ENCODE data around the gene MED12L. TPM values are rescaled to one million over a fixed set of nuclear protein-coding genes. Genes with fewer than 3 reads are reported as not detected.

MED12L gene
- polyA plus RNA-seq, 1 of the 3 experiments (the other 2 are of a cell fraction) = 0.03 TPM

DNA sequence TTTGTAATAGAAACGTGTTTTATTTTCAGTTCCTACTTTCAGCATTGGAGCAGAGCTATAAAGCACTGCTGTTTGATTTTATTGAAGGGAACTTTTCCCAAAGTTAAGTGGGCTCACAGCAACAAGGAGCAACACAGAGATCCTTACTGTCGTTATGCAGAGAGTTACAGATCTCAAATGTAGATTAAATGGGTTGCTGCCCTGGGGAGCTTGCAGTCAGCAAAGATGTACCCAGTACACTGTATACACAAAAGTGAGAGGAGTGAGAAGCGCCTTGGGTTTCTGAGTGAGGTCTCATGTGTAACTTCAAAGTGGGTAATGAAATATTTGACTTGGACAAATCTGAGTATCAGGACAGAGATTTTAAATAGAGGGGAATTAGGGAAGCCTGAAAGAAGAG, 47.7 kb downstream of the MED12L start:
- H3K9me3 ChIP-seq = no peaks in the 10 kb centered on the region
- no peaks in the 10 kb centered on the region for H3K79me2 ChIP-seq (ENCODE audit: insufficient read depth)
- no peaks in the 10 kb centered on the region for H4K20me1 ChIP-seq (ENCODE audit: insufficient read depth)
- H3K36me3 ChIP-seq (replicated peaks in 1 of 2; ENCODE audit: control insufficient read depth in 1 of 2, insufficient read depth in 2 of 2, low read length in 1 of 2) = no peaks in the 10 kb centered on the region
- no peak overlapping the region for H3K4me2 ChIP-seq
- H3F3A ChIP-seq (replicated peaks; ENCODE audit: insufficient read depth) = no peaks in the 10 kb centered on the region
- no peak overlapping the region for H3K27ac ChIP-seq (ENCODE audit: low read depth in 2 of 2, low read length in 1 of 2)
- DNase-seq = no peak
- no peak overlapping the region for H3K9ac ChIP-seq
- no peak for TF ChIP-seq EZH2phosphoT487 (IDR thresholded peaks at IDR 0.05; ENCODE audit: borderline replicate concordance, low read depth)
- POLR2A ChIA-PET = no interaction called here
- 9% methylated on average over 3 of the region's 3 CpGs for WGBS (ENCODE audit: low lambda C conversion rate)
- H3K9me2 ChIP-seq = no peaks in the 10 kb centered on the region
- CTCF ChIA-PET = interaction anchor here (0.5 to 1.7 kb wide), 4 partner anchors 9 to 345 kb away, joined by 3 to 5 read pairs (median 4); no protein-coding TSS in a partner anchor
- no peaks in the 10 kb centered on the region; a peak in 1 of 4 replicates for H3K4me1 ChIP-seq (ENCODE audit: control insufficient read depth in 1 of 2, insufficient read depth in 2 of 2, low read depth in 1 of 2, low read length in 1 of 2)
- H2AFZ ChIP-seq (ENCODE audit: low read depth) = no peak overlapping the region
- H3K4me3 ChIP-seq (ENCODE audit: low read depth in 2 of 2, low read length in 1 of 2) = no peak overlapping the region
- H3K27me3 ChIP-seq (ENCODE audit: insufficient read depth) = peaks cover 23% of the 10 kb centered on the region

DNA sequence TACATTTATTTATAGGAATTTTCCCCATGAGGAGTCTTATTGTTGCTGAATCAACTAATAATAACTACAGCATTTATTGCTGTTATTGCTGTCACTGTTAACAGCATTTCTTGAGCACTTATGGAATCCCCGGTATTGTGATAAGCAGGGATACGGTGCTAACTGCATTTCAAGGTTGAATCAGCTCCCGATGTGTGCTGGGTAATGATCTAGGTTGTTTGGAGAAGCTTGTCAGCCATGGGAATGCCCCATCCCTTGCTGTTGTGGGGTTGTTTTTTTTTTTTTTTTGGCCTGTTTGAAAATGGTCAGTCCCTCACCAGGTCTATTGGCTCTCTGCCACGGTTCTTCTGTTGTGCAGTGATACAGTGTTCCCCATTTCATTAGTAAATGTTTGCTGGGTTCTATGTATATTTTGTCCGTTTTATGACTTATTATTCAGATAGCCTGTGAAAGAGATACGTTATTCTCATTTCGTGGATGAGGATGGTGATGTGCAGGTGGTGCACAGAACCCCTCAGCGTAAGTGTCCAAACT, 48.5 kb downstream of the MED12L start:
- Histone ChIP-seq H3K4me2 (no peak overlapping the region), H4K20me1 (ENCODE audit: insufficient read depth) (no peaks in the 10 kb centered on the region), H3K79me2 (ENCODE audit: insufficient read depth) (no peaks in the 10 kb centered on the region), H3K27ac (ENCODE audit: low read depth in 2 of 2, low read length in 1 of 2) (no peak overlapping the region), H3K9me2 (no peaks in the 10 kb centered on the region), H3K4me1 (ENCODE audit: control insufficient read depth in 1 of 2, insufficient read depth in 2 of 2, low read depth in 1 of 2, low read length in 1 of 2) (no peaks in the 10 kb centered on the region; a peak in 1 of 4 replicates), H3K36me3 (replicated peaks in 1 of 2; ENCODE audit: control insufficient read depth in 1 of 2, insufficient read depth in 2 of 2, low read length in 1 of 2) (no peaks in the 10 kb centered on the region), H3F3A (replicated peaks; ENCODE audit: insufficient read depth) (no peaks in the 10 kb centered on the region), H3K27me3 (ENCODE audit: insufficient read depth) (peaks cover 23% of the 10 kb centered on the region), H3K9me3 (no peaks in the 10 kb centered on the region), H3K9ac (no peak overlapping the region), H2AFZ (ENCODE audit: low read depth) (no peak overlapping the region), H3K4me3 (ENCODE audit: low read depth in 2 of 2, low read length in 1 of 2) (no peak overlapping the region)
- 30% methylated on average over 8 of the region's 8 CpGs for WGBS (ENCODE audit: low lambda C conversion rate)
- CTCF ChIA-PET = interaction anchor here (1.3 to 1.7 kb wide), 3 partner anchors 12 to 346 kb away, joined by 3 to 5 read pairs (median 3); no protein-coding TSS in a partner anchor
- POLR2A ChIA-PET = interaction anchor here (0.7 kb wide), 1 partner anchor 49 kb away, joined by 3 read pairs; the partner anchor contains the start of gene MED12L
- DNase-seq = no peak
- TF ChIP-seq, protein P1, sequence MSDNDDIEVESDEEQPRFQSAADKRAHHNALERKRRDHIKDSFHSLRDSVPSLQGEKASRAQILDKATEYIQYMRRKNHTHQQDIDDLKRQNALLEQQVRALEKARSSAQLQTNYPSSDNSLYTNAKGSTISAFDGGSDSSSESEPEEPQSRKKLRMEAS (IDR thresholded peaks at IDR 0.05; ENCODE audit: low read depth) = no peak
- TF ChIP-seq TCF12 (IDR thresholded peaks at IDR 0.05) (no peak), FOXM1 (IDR thresholded peaks at IDR 0.05; ENCODE audit: low read depth) (no peak), SMC3 (IDR thresholded peaks at IDR 0.05; ENCODE audit: low read depth, low read length) (no peak), RXRA (IDR thresholded peaks at IDR 0.05; ENCODE audit: borderline replicate concordance, low read depth) (no peak), MEF2A (IDR thresholded peaks at IDR 0.05; ENCODE audit: borderline replicate concordance, low read depth) (no peak), RAD21 (IDR thresholded peaks at IDR 0.05; ENCODE audit: low read length) (no peak), SIN3A (IDR thresholded peaks at IDR 0.05; ENCODE audit: borderline replicate concordance, low read depth, low read length) (no peak), NRF1 (IDR thresholded peaks at IDR 0.05; ENCODE audit: low read depth, low read length) (no peak), ELF1 (IDR thresholded peaks at IDR 0.05) (no peak), FOXJ3 (CRISPR knock-in tag; IDR thresholded peaks at IDR 0.05) (no peak), JUND (IDR thresholded peaks at IDR 0.05) (no peak), POLR2AphosphoS5 (IDR thresholded peaks at IDR 0.05; ENCODE audit: low read depth, low read length) (no peak)
- TF ChIP-seq, protein P2, sequence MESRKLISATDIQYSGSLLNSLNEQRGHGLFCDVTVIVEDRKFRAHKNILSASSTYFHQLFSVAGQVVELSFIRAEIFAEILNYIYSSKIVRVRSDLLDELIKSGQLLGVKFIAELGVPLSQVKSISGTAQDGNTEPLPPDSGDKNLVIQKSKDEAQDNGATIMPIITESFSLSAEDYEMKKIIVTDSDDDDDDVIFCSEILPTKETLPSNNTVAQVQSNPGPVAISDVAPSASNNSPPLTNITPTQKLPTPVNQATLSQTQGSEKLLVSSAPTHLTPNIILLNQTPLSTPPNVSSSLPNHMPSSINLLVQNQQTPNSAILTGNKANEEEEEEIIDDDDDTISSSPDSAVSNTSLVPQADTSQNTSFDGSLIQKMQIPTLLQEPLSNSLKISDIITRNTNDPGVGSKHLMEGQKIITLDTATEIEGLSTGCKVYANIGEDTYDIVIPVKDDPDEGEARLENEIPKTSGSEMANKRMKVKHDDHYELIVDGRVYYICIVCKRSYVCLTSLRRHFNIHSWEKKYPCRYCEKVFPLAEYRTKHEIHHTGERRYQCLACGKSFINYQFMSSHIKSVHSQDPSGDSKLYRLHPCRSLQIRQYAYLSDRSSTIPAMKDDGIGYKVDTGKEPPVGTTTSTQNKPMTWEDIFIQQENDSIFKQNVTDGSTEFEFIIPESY (IDR thresholded peaks at IDR 0.05; ENCODE audit: borderline replicate concordance, low read depth) = no peak
- TF ChIP-seq, protein P3, sequence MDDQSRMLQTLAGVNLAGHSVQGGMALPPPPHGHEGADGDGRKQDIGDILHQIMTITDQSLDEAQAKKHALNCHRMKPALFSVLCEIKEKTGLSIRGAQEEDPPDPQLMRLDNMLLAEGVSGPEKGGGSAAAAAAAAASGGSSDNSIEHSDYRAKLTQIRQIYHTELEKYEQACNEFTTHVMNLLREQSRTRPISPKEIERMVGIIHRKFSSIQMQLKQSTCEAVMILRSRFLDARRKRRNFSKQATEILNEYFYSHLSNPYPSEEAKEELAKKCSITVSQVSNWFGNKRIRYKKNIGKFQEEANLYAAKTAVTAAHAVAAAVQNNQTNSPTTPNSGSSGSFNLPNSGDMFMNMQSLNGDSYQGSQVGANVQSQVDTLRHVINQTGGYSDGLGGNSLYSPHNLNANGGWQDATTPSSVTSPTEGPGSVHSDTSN (IDR thresholded peaks at IDR 0.05) = no peak
- TF ChIP-seq, protein P4, sequence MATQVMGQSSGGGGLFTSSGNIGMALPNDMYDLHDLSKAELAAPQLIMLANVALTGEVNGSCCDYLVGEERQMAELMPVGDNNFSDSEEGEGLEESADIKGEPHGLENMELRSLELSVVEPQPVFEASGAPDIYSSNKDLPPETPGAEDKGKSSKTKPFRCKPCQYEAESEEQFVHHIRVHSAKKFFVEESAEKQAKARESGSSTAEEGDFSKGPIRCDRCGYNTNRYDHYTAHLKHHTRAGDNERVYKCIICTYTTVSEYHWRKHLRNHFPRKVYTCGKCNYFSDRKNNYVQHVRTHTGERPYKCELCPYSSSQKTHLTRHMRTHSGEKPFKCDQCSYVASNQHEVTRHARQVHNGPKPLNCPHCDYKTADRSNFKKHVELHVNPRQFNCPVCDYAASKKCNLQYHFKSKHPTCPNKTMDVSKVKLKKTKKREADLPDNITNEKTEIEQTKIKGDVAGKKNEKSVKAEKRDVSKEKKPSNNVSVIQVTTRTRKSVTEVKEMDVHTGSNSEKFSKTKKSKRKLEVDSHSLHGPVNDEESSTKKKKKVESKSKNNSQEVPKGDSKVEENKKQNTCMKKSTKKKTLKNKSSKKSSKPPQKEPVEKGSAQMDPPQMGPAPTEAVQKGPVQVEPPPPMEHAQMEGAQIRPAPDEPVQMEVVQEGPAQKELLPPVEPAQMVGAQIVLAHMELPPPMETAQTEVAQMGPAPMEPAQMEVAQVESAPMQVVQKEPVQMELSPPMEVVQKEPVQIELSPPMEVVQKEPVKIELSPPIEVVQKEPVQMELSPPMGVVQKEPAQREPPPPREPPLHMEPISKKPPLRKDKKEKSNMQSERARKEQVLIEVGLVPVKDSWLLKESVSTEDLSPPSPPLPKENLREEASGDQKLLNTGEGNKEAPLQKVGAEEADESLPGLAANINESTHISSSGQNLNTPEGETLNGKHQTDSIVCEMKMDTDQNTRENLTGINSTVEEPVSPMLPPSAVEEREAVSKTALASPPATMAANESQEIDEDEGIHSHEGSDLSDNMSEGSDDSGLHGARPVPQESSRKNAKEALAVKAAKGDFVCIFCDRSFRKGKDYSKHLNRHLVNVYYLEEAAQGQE (IDR thresholded peaks at IDR 0.05; ENCODE audit: low read depth, low read length) = no peak
- TF ChIP-seq, protein P5, sequence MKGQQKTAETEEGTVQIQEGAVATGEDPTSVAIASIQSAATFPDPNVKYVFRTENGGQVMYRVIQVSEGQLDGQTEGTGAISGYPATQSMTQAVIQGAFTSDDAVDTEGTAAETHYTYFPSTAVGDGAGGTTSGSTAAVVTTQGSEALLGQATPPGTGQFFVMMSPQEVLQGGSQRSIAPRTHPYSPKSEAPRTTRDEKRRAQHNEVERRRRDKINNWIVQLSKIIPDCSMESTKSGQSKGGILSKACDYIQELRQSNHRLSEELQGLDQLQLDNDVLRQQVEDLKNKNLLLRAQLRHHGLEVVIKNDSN (IDR thresholded peaks at IDR 0.05; ENCODE audit: borderline replicate concordance, low read depth) = no peak

Measured in SK-N-SH (cell line).